Measurements from ENCODE around the gene PRICKLE1. TPM values are rescaled to one million over a fixed set of nuclear protein-coding genes. Genes with fewer than 3 reads are reported as not detected.
A peak's percentile ranks its signal among the peaks of the same experiment; 100 is the strongest.

Gene PRICKLE1
- total and polyA plus RNA-seq, 9 of the 15 experiments (the other 6 are each of a cell fraction or from before 2014, with no cell fraction given) = 0.22 to 0.85 (median 0.31) TPM

DNA sequence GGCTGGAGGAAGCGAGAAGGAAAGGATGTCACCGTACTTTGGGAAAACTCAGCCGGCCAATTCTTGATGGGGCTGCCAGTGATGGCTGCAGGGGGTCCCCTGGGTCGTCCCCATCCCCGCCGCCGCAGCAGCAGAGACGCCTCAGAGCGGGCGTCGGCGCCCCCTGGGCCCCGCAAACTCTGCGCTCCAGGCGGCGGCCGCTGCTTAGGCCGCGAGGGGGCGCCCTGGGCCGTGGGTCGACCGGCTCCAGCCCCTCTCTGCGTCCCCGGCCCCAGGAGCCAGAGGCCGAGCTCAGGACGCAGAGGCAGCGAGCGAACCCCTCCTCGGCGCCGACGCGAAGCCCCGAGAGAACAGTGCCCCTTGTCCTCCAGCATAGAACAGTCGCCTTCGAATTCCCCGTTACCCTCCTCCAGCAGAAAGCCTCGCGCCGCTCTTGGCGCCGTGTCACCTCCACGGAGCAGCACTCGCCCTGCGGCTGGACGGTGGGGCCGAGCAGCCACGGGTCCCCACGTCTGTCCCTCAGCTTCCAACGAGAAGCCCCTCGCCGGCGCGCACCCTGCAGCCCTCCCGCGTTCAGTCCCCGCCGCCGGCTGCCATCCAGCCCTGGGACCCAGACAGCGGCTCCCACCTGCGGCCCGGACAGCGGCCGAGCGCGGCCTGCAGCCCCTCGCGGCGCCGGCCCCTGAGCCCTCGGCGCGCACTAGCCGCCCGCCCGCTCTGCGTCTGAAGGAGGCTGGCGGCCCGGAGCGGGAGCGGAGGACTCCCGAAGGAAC is 106.6 kb downstream of the PRICKLE1 start (continued):
- TF ChIP-seq, protein P1, sequence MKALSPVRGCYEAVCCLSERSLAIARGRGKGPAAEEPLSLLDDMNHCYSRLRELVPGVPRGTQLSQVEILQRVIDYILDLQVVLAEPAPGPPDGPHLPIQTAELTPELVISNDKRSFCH (CRISPR knock-in tag; IDR thresholded peaks at IDR 0.05) = no peak
- TF ChIP-seq, protein P1 (tag; IDR thresholded peaks at IDR 0.05) = no peak
- no peak for TF ChIP-seq ZFP30 (CRISPR knock-in tag; IDR thresholded peaks at IDR 0.05; ENCODE audit: borderline replicate concordance)
- no peak for TF ChIP-seq HOXB6 (CRISPR knock-in tag; IDR thresholded peaks at IDR 0.05; ENCODE audit: borderline replicate concordance)
- no peak for TF ChIP-seq ZNF583 (CRISPR knock-in tag; IDR thresholded peaks at IDR 0.05)

DNA sequence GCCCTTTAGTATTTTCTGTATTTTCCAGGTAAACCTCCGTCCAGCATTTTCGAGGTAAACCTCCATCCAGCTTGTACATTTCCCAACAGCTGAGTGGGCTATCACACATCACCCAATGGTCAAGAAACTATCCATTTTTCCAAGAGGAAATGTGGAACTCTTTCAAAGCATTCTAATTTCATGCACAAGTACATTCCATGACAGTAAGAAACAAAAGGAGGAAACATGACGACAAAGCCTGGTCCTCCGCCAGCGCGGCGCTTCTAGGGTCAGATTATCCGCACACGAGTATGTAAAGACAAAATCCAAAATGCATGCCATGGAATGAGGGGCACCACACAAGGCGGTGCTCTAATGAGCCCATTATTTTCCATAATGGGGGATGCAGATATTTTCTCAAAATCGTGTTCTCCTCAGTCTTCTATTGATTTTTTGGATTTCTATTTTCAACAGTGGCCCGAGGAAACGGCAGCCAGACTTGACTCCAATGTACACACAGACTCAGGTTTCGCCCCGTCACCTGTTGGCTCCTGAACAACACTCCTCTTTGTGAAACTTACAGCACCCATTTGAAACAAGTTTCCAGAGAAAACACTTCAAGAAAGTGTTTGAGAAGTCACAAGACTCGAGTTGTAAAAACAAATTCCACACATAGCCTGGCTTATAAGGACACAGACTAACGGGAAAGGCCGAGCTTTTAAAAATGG is 107.4 kb downstream of the PRICKLE1 start:
- Histone ChIP-seq H3K27me3 (ENCODE audit: control insufficient read depth in 2 of 2, insufficient read depth in 2 of 2, low read length in 2 of 2) (no peaks in the 10 kb centered on the region), H3K36me3 (ENCODE audit: control insufficient read depth, insufficient read depth, low read length) (no peaks in the 10 kb centered on the region), H3K27ac (ENCODE audit: extremely low read depth, low read depth, low read length) (no peak overlapping the region), H3K9me1 (ENCODE audit: control insufficient read depth, insufficient read depth, low read length) (no peaks in the 10 kb centered on the region), H3K4me2 (ENCODE audit: insufficient read depth, low read length) (peak overlapping the region; percentile 80), H3K4me3 (peak overlapping the region; percentile 57), H3K9ac (ENCODE audit: insufficient read depth in 1 of 2, low read depth in 2 of 2, low read length in 2 of 2) (peak overlapping the region in 1 of 2 experiments; percentile 93; a peak in 2 of 4 replicates), H3K79me2 (ENCODE audit: control insufficient read depth, insufficient read depth, low read length) (no peaks in the 10 kb centered on the region), H3K4me1 (replicated peaks in 1 of 2; ENCODE audit: control insufficient read depth in 2 of 2, insufficient read depth in 2 of 2, low read length in 2 of 2) (peaks cover 9 to 18% of the 10 kb centered on the region in 2 experiments; a peak in 4 of 5 replicates), H4K20me1 (replicated peaks; ENCODE audit: control insufficient read depth, insufficient read depth, low read length) (no peaks in the 10 kb centered on the region), H2AFZ (ENCODE audit: low read depth, low read length) (peak overlapping the region; percentile 89), H3K9me3 (replicated peaks; ENCODE audit: control insufficient read depth, insufficient read depth, low read depth, low read length) (0 out of 2 replicates have a peak, but pooled peaks cover 2% of the 10 kb centered on the region)
- in situ Hi-C loops (cut with MboI) (no loop called here), intact Hi-C loops (cut with micrococcal nuclease) (loop anchor here (1.0 kb wide), 1 partner anchor 87 kb away; no protein-coding TSS in a partner anchor)
- peak; percentile 35 for FAIRE-seq
- WGBS (ENCODE audit: insufficient coverage, low coverage, missing lambda C conversion rate) = 64% methylated on average over 16 of the region's 18 CpGs
- ATAC-seq = no peak
- no peak for DNase-seq (ENCODE audit: extremely low read depth in 1 of 4, low spot score in 3 of 4)
- no TSS peak for BruUV-seq (replicated peaks)
- CTCF ChIA-PET (ENCODE audit: low intra/inter-chr PET ratio) = interaction anchor here (1.9 kb wide), 1 partner anchor 87 kb away, joined by 19 read pairs; no protein-coding TSS in a partner anchor
- POLR2A ChIA-PET = interaction anchor here (0.7 to 1.4 kb wide), 3 partner anchors 21 to 1322 kb away, joined by 3 to 4 read pairs (median 3); no protein-coding TSS in a partner anchor
- TF ChIP-seq, protein P2, sequence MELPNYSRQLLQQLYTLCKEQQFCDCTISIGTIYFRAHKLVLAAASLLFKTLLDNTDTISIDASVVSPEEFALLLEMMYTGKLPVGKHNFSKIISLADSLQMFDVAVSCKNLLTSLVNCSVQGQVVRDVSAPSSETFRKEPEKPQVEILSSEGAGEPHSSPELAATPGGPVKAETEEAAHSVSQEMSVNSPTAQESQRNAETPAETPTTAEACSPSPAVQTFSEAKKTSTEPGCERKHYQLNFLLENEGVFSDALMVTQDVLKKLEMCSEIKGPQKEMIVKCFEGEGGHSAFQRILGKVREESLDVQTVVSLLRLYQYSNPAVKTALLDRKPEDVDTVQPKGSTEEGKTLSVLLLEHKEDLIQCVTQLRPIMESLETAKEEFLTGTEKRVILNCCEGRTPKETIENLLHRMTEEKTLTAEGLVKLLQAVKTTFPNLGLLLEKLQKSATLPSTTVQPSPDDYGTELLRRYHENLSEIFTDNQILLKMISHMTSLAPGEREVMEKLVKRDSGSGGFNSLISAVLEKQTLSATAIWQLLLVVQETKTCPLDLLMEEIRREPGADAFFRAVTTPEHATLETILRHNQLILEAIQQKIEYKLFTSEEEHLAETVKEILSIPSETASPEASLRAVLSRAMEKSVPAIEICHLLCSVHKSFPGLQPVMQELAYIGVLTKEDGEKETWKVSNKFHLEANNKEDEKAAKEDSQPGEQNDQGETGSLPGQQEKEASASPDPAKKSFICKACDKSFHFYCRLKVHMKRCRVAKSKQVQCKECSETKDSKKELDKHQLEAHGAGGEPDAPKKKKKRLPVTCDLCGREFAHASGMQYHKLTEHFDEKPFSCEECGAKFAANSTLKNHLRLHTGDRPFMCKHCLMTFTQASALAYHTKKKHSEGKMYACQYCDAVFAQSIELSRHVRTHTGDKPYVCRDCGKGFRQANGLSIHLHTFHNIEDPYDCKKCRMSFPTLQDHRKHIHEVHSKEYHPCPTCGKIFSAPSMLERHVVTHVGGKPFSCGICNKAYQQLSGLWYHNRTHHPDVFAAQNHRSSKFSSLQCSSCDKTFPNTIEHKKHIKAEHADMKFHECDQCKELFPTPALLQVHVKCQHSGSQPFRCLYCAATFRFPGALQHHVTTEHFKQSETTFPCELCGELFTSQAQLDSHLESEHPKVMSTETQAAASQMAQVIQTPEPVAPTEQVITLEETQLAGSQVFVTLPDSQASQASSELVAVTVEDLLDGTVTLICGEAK (IDR thresholded peaks at IDR 0.05) = no peak
- TF ChIP-seq, protein P2 (CRISPR knock-in tag; IDR thresholded peaks at IDR 0.05) = no peak
- TF ChIP-seq, protein P3, sequence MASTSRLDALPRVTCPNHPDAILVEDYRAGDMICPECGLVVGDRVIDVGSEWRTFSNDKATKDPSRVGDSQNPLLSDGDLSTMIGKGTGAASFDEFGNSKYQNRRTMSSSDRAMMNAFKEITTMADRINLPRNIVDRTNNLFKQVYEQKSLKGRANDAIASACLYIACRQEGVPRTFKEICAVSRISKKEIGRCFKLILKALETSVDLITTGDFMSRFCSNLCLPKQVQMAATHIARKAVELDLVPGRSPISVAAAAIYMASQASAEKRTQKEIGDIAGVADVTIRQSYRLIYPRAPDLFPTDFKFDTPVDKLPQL (IDR thresholded peaks at IDR 0.05; ENCODE audit: extremely low read depth, insufficient read length) = no peak
